PC-9 (cell line): ENCODE results near the gene GIMAP7.

ENCODE experiments used
- CTCF ChIP-seq: fragments of 200-600 bp; sonication (generic); conservative IDR thresholded peaks from 2 replicates; pipeline ENCODE4 v1.6.1; 2017; ENCODE audit warnings: mixed run types, antibody characterized with exemption, mild to moderate bottlenecking, moderate library complexity
- EZH2 ChIP-seq: fragments of 200-600 bp; sonication (generic); IDR thresholded peaks from 2 replicates; pipeline ENCODE4 v1.8.0; 2017; ENCODE audit warnings: antibody characterized with exemption, low read depth

- TF ChIP-seq CTCF (no peak), EZH2 (no peak)
Measured at GRCh38 chr7:150514748-150515222, at the start of gene GIMAP7.
